CD4-positive, alpha-beta T cell (primary cell): ENCODE data around the gene TNFRSF21. TPM values are rescaled to one million over a fixed set of nuclear protein-coding genes. Genes with fewer than 3 reads are reported as not detected.

Source experiments
- ATAC-seq: fragments of 200-7000 bp; cut with Tn5 transposase; one replicate; pipeline ENCODE4 v1.10.0; 2022; ENCODE audit warnings: mild to moderate bottlenecking; ENCODE audit not compliant: poor library complexity
- CTCF ChIA-PET: fragments of 350-600 bp; sonication (Branson Sonifier 250); formaldehyde crosslinking; loops from one replicate; lab custom pipeline; 2021; ENCODE audit warnings: antibody characterized with exemption, inconsistent platforms; lab: Charles Lee
- POLR2A ChIA-PET: fragments of 350-600 bp; sonication (Branson Sonifier 250); formaldehyde crosslinking; loops from one replicate; lab custom pipeline; 2021; ENCODE audit warnings: antibody characterized with exemption, inconsistent platforms; lab: Charles Lee
- DNase-seq, 14 experiments: peaks; one replicate each; pipeline ENCODE4 v3.0.0-alpha.2; 2013 to 2020; ENCODE audit warnings: mixed read lengths in 2 of 14
- H3K27ac ChIP-seq, 2 donors: one replicate each; pipeline versions ENCODE4 v1.5.1 to v1.7.0; 2013; ENCODE audit warnings: low read length in 2 of 2, low read depth in 1 of 2, mild to moderate bottlenecking in 1 of 2
- H3K27me3 ChIP-seq, 2 experiments: 1 replicate in 1 of 2; 2 replicates in 1 of 2; pipeline versions ENCODE4 v1.6.1 to v1.7.0; 2013; ENCODE audit warnings: low read length in 2 of 2, control low read depth in 1 of 2, mild to moderate bottlenecking in 1 of 2, moderate library complexity in 1 of 2; ENCODE audit not compliant: insufficient read depth in 2 of 2, control insufficient read depth in 1 of 2
- H3K36me3 ChIP-seq: one replicate; pipeline ENCODE4 v1.6.1; 2013; ENCODE audit warnings: low read length, control low read depth; ENCODE audit not compliant: insufficient read depth
- H3K4me1 ChIP-seq: one replicate; pipeline ENCODE4 v1.6.1; 2013; ENCODE audit warnings: low read length, control low read depth; ENCODE audit not compliant: insufficient read depth
- H3K4me3 ChIP-seq: one replicate; pipeline ENCODE4 v1.5.1; 2013; ENCODE audit warnings: mild to moderate bottlenecking, low read length, moderate library complexity
- H3K9me3 ChIP-seq, 2 experiments: 1 replicate in 1 of 2; 2 replicates in 1 of 2; pipeline versions ENCODE4 v1.6.1 to v1.7.0; 2013; ENCODE audit warnings: low read length in 2 of 2, mild to moderate bottlenecking in 2 of 2, control low read depth in 1 of 2, moderate library complexity in 1 of 2; ENCODE audit not compliant: control insufficient read depth in 1 of 2, insufficient read depth in 1 of 2
- H3K27ac Mint-ChIP-seq: one replicate; pipeline ENCODE4 v1.8.0; 2020; ENCODE audit warnings: mixed read lengths
- H3K27me3 Mint-ChIP-seq: one replicate; pipeline ENCODE4 v1.8.0; 2021; ENCODE audit warnings: mixed read lengths
- H3K36me3 Mint-ChIP-seq: one replicate; pipeline ENCODE4 v1.8.0; 2021; ENCODE audit warnings: low read depth, mixed read lengths
- H3K4me1 Mint-ChIP-seq: one replicate; pipeline ENCODE4 v1.8.0; 2021; ENCODE audit warnings: low read depth, mixed read lengths
- H3K4me3 Mint-ChIP-seq: one replicate; pipeline ENCODE4 v1.8.0; 2020; ENCODE audit warnings: mild to moderate bottlenecking, mixed read lengths
- H3K9me3 Mint-ChIP-seq: one replicate; pipeline ENCODE4 v1.8.0; 2020; ENCODE audit warnings: mixed read lengths
- CTCF ChIP-seq: fragments of 200-600 bp; IDR thresholded peaks from one replicate; pipeline ENCODE4 v1.8.0; 2022; ENCODE audit warnings: antibody characterized with exemption, mild to moderate bottlenecking
- intact Hi-C, 2 experiments: fragments of 100-400 bp; cut with DNase I in 1 of 2; cut with micrococcal nuclease in 1 of 2; formaldehyde crosslinking; loops; one replicate each; pipeline versions ENCODE4 v1.15.1 to v1.9.0; 2023 to 2025; cut with DNase I, micrococcal nuclease
- total RNA-seq, 174 experiments: library from RNA in 2 of 174; stranded (reverse) in 2 of 174; gene quantifications; one replicate each; pipeline ENCODE4 v1.2.3 and lab custom pipeline; 2021 to 2026

Gene TNFRSF21
- total RNA-seq, 2 experiments from 2014 or later = 0.92 to 0.96 TPM

- intact Hi-C loops = no loop called here
Observed at GRCh38 chr6:47300417-47300816, 9.3 kb downstream of the TNFRSF21 start.

GRCh38 chr6:47299965-47300364, 9.7 kb downstream of the TNFRSF21 start:
- no peak overlapping the region for H3K27ac ChIP-seq
- no peaks in the 10 kb centered on the region for H3K36me3 ChIP-seq
- H3K27me3 ChIP-seq = peaks cover 0 to 6% of the 10 kb centered on the region in 2 experiments
- no peak for DNase-seq
- Mint-ChIP-seq H3K27me3 (peaks cover 18% of the 10 kb centered on the region), H3K36me3 (no peaks in the 10 kb centered on the region), H3K4me3 (no peak overlapping the region), H3K27ac (no peak overlapping the region), H3K9me3 (no peaks in the 10 kb centered on the region), H3K4me1 (no peaks in the 10 kb centered on the region)
- H3K9me3 ChIP-seq = no peaks in the 10 kb centered on the region
- TF ChIP-seq CTCF = no peak
- ChIA-PET CTCF (no interaction called here), POLR2A (no interaction called here)
- no peaks in the 10 kb centered on the region for H3K4me1 ChIP-seq
- intact Hi-C loops = no loop called here
- no peak overlapping the region for H3K4me3 ChIP-seq
- no peak for ATAC-seq

More at GRCh38 chr6:47300417-47300816, 9.3 kb downstream of the TNFRSF21 start:
- ChIA-PET POLR2A (no interaction called here), CTCF (no interaction called here)
- DNase-seq = no peak
- H3K9me3 ChIP-seq = no peaks in the 10 kb centered on the region
- H3K27me3 Mint-ChIP-seq = peaks cover 19% of the 10 kb centered on the region
- no peaks in the 10 kb centered on the region for H3K9me3 Mint-ChIP-seq
- peaks cover 0 to 10% of the 10 kb centered on the region in 2 experiments for H3K27me3 ChIP-seq
- H3K4me1 ChIP-seq = no peaks in the 10 kb centered on the region
- TF ChIP-seq CTCF = no peak
- H3K27ac ChIP-seq = no peak overlapping the region
- H3K27ac Mint-ChIP-seq = no peak overlapping the region
- H3K36me3 Mint-ChIP-seq = no peaks in the 10 kb centered on the region
- H3K4me1 Mint-ChIP-seq = no peaks in the 10 kb centered on the region
- no peak for ATAC-seq
- no peak overlapping the region for H3K4me3 ChIP-seq
- no peak overlapping the region for H3K4me3 Mint-ChIP-seq
- no peaks in the 10 kb centered on the region for H3K36me3 ChIP-seq

GRCh38 chr6:47298475-47298874, 11.2 kb downstream of the TNFRSF21 start:
- H3K36me3 Mint-ChIP-seq = no peaks in the 10 kb centered on the region
- CTCF ChIA-PET = no interaction called here
- ATAC-seq = no peak
- no peaks in the 10 kb centered on the region for H3K9me3 ChIP-seq
- intact Hi-C loops = no loop called here
- no peaks in the 10 kb centered on the region for H3K9me3 Mint-ChIP-seq
- H3K27ac Mint-ChIP-seq = no peak overlapping the region
- no peaks in the 10 kb centered on the region for H3K27me3 ChIP-seq
- peaks cover 17% of the 10 kb centered on the region for H3K27me3 Mint-ChIP-seq
- no peak for TF ChIP-seq CTCF
- H3K4me1 ChIP-seq = no peaks in the 10 kb centered on the region
- H3K4me1 Mint-ChIP-seq = no peaks in the 10 kb centered on the region
- POLR2A ChIA-PET = interaction anchor here (1.0 kb wide), 1 partner anchor 10 kb away, joined by 3 read pairs; no protein-coding TSS in a partner anchor
- no peaks in the 10 kb centered on the region for H3K36me3 ChIP-seq
- H3K27ac ChIP-seq = no peak overlapping the region
- no peak for DNase-seq
- no peak overlapping the region for H3K4me3 Mint-ChIP-seq
- H3K4me3 ChIP-seq = no peak overlapping the region
